BJ (cell line): ENCODE results near the gene ITLN2. TPM values are rescaled to one million over a fixed set of nuclear protein-coding genes. Genes with fewer than 3 reads are reported as not detected.

Source experiments
- CTCF ChIA-PET: fragments of 350-600 bp; formaldehyde crosslinking; extraction: SDS; loops from one replicate; lab custom pipeline; 2021; ENCODE audit warnings: antibody characterized with exemption, inconsistent platforms; lab: Yijun Ruan, JAX
- POLR2A ChIA-PET: fragments of 300-600 bp; sonication (Branson Sonifier 250); formaldehyde crosslinking; extraction: SDS; loops from one replicate; lab custom pipeline; 2021; ENCODE audit warnings: antibody characterized with exemption; lab: Charles Lee
- DNase-seq: peaks from one replicate; pipeline ENCODE4 v3.0.0-alpha.2; 2011; ENCODE audit warnings: low read depth
- H3K27me3 ChIP-seq: 2 replicates; pipeline ENCODE4 v1.6.0; 2011; ENCODE audit warnings: low read length; ENCODE audit not compliant: control insufficient read depth, insufficient read depth
- H3K36me3 ChIP-seq: 2 replicates; pipeline ENCODE4 v1.5.1; 2011; ENCODE audit warnings: low read length; ENCODE audit not compliant: control insufficient read depth, insufficient read depth
- H3K4me3 ChIP-seq: 2 replicates; pipeline ENCODE4 v1.5.1; 2011; ENCODE audit warnings: low read depth, mild to moderate bottlenecking, control low read depth, low read length
- polyA plus RNA-seq: library from polyadenylated mRNA; depleted of rRNA; stranded (reverse); fragments of >200 nt; gene quantifications from 2 replicates; pipeline ENCODE4 v1.2.3, GENCODE V29; 2011
- TF ChIP-seq, protein P1 (sequence below): IDR thresholded peaks from 2 replicates; pipeline ENCODE4 v1.5.1; 2011; ENCODE audit warnings: low read depth, mild to moderate bottlenecking, control low read depth, inconsistent platforms, low read length, moderate library complexity; ENCODE audit not compliant: insufficient read depth

ITLN2 gene
- polyA plus RNA-seq, 1 experiment, result not detected

GRCh38 chr1:160973491-160973890 is 18.9 kb upstream of the ITLN2 start:
- POLR2A ChIA-PET, result no interaction called here
- Histone ChIP-seq H3K27me3 (peaks cover 2% of the 10 kb centered on the region; the same call in 1 of the 2 replicates), H3K36me3 (no peaks in the 10 kb centered on the region), H3K4me3 (no peak overlapping the region)
- CTCF ChIA-PET, result interaction anchor here (0.7 kb wide), 1 partner anchor 231 kb away, joined by 6 read pairs; no protein-coding TSS in a partner anchor
- TF ChIP-seq, protein P1, sequence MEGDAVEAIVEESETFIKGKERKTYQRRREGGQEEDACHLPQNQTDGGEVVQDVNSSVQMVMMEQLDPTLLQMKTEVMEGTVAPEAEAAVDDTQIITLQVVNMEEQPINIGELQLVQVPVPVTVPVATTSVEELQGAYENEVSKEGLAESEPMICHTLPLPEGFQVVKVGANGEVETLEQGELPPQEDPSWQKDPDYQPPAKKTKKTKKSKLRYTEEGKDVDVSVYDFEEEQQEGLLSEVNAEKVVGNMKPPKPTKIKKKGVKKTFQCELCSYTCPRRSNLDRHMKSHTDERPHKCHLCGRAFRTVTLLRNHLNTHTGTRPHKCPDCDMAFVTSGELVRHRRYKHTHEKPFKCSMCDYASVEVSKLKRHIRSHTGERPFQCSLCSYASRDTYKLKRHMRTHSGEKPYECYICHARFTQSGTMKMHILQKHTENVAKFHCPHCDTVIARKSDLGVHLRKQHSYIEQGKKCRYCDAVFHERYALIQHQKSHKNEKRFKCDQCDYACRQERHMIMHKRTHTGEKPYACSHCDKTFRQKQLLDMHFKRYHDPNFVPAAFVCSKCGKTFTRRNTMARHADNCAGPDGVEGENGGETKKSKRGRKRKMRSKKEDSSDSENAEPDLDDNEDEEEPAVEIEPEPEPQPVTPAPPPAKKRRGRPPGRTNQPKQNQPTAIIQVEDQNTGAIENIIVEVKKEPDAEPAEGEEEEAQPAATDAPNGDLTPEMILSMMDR, result no peak
- DNase-seq, result no peak

DNA sequence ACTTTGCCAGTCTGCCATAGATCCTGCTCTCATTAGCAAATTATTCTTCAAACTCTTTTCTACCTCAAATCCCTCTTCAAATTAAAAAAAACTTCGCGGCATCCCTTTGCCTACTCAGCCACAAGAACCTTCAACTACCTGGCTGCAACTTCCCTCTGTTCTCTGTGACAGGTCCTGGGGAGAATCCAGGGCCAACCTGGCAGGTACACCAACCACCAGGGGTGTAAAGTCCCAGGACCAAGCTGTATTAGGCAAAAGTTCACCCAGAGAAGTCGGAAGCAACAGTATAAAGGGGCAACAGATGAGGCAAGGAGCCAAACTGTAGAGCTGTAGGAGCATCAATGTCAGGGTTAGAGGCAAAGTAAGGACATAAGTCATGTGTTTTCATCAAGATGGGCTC is 18.3 kb upstream of the ITLN2 start:
- CTCF ChIA-PET, result interaction anchor here (0.6 to 1.1 kb wide), 2 partner anchors 8 to 297 kb away, joined by 3 read pairs; no protein-coding TSS in a partner anchor
- TF ChIP-seq, protein P1, result no peak
- POLR2A ChIA-PET, result no interaction called here
- Histone ChIP-seq H3K4me3 (no peak overlapping the region), H3K27me3 (peaks cover 2% of the 10 kb centered on the region; the same call in 1 of the 2 replicates), H3K36me3 (no peaks in the 10 kb centered on the region)
- no peak for DNase-seq

GRCh38 chr1:160971618-160972056 is 17.0 kb upstream of the ITLN2 start:
- ChIA-PET POLR2A (no interaction called here), CTCF (interaction anchor here (1.1 kb wide), 1 partner anchor 296 kb away, joined by 3 read pairs; no protein-coding TSS in a partner anchor)
- no peak overlapping the region for H3K4me3 ChIP-seq
- no peak for DNase-seq
- H3K27me3 ChIP-seq, result peaks cover 2% of the 10 kb centered on the region; the same call in 1 of the 2 replicates
- TF ChIP-seq, protein P1, result no peak
- no peaks in the 10 kb centered on the region for H3K36me3 ChIP-seq

DNA sequence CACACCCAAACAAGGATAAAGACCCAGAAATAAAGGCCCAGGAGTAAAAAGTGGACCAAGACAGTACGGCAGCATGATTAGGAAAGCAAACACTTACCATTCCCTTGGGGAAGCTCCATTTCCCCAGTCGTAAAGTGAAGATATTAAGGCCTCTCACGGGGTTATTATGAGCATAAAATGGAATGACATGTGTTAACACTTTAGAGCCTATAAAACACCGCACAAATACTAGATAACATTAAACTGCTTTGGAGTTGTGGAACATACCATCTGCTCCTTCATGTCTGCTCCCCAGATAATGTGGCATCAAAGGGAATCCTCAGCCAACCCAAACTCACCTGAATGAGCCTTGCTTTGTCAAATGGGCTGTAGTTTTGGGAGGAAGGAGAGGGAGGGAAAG is 8.9 kb upstream of the ITLN2 start:
- DNase-seq, result no peak
- ChIA-PET CTCF (interaction anchor here (2.6 kb wide), 1 partner anchor 9 kb away, joined by 9 read pairs; the partner anchor contains the start of gene ITLN2), POLR2A (no interaction called here)
- Histone ChIP-seq H3K36me3 (no peaks in the 10 kb centered on the region), H3K4me3 (no peak overlapping the region), H3K27me3 (no peaks in the 10 kb centered on the region)
- TF ChIP-seq, protein P1, result no peak

GRCh38 chr1:160961419-160961818 is 6.8 kb upstream of the ITLN2 start:
- ChIA-PET POLR2A (no interaction called here), CTCF (interaction anchor here (1.6 kb wide), 1 partner anchor 10 kb away, joined by 5 read pairs; no protein-coding TSS in a partner anchor)
- H3K4me3 ChIP-seq, result no peak overlapping the region
- no peaks in the 10 kb centered on the region for H3K27me3 ChIP-seq
- TF ChIP-seq, protein P1, result no peak
- no peaks in the 10 kb centered on the region for H3K36me3 ChIP-seq
- DNase-seq, result no peak
